ENCODE results near the gene MAPT. TPM values are rescaled to one million over a fixed set of nuclear protein-coding genes. Genes with fewer than 3 reads are reported as not detected.
"Not testable (repeated sequence)": the region's sequence is repeated elsewhere in the genome, so short reads cannot be mapped to it uniquely, and the experiment has no call there.

Gene MAPT
- polyA plus RNA-seq, 3 donors, result 0.04 TPM; not detected in 2

- H3K36me3 ChIP-seq (replicated peaks in 1 of 2; ENCODE audit: control insufficient read depth in 1 of 2, insufficient read depth in 2 of 2, low read length in 2 of 2), result no peaks in the 10 kb centered on the region
- no peaks in the 10 kb centered on the region for H3K79me2 ChIP-seq (ENCODE audit: insufficient read depth, low read length)
- no peak for TF ChIP-seq CTCF (IDR thresholded peaks at IDR 0.05)
- no peaks in the 10 kb centered on the region for H4K20me1 ChIP-seq (ENCODE audit: insufficient read depth, low read length)
- Mint-ChIP-seq H3K4me3 (no peak overlapping the region), H3K4me1 (no peaks in the 10 kb centered on the region), H3K36me3 (no peaks in the 10 kb centered on the region), H3K9me3 (peaks cover 0 to 7% (median 3%) of the 10 kb centered on the region in 7 donors), H3K27me3 (ENCODE audit: low read depth in 3 of 3) (peaks cover 7 to 16% (median 12%) of the 10 kb centered on the region in 3 donors), H3K27ac (no peak overlapping the region)
- no peaks in the 10 kb centered on the region for H3K4me1 ChIP-seq (ENCODE audit: control insufficient read depth in 1 of 2, insufficient read depth in 2 of 2, low read length in 2 of 2)
- H3K4me2 ChIP-seq (replicated peaks; ENCODE audit: extremely low read depth, low read length, poor library complexity, severe bottlenecking), result no peak overlapping the region
- H3K27me3 ChIP-seq (ENCODE audit: control insufficient read depth in 2 of 2, insufficient read depth in 2 of 2, low read length in 2 of 2), result no peaks in the 10 kb centered on the region
- WGBS (ENCODE audit: insufficient coverage), result 48% methylated on average over 8 of the region's 10 CpGs
- no peaks in the 10 kb centered on the region for H3K9me3 ChIP-seq (replicated peaks in 1 of 2; ENCODE audit: control insufficient read depth in 1 of 2, insufficient read depth in 1 of 2, low read length in 2 of 2)
- no peak for DNase-seq
- no peak overlapping the region for H2AFZ ChIP-seq (ENCODE audit: insufficient read depth, low read depth, low read length, poor library complexity, severe bottlenecking)
- no peak overlapping the region for H3K9ac ChIP-seq (ENCODE audit: insufficient read depth, low read length, poor library complexity, severe bottlenecking)
- H3K27ac ChIP-seq (ENCODE audit: low read depth in 1 of 2, low read length in 2 of 2), result no peak overlapping the region
- H3K4me3 ChIP-seq (replicated peaks in 1 of 3; ENCODE audit: low read depth in 2 of 3, low read length in 3 of 3), result no peak overlapping the region
- intact Hi-C loops (cut with micrococcal nuclease), result no loop called here
These were observed 36.2 kb upstream of the MAPT start for GRCh38 chr17:45857977-45858708.

GRCh38 chr17:45861165-45861564 is 33.2 kb upstream of the MAPT start:
- Histone ChIP-seq H3K36me3 (replicated peaks in 1 of 2; ENCODE audit: control insufficient read depth in 1 of 2, insufficient read depth in 2 of 2, low read length in 2 of 2) (no peaks in the 10 kb centered on the region), H3K4me3 (replicated peaks in 1 of 3; ENCODE audit: low read depth in 2 of 3, low read length in 3 of 3) (no peak overlapping the region), H3K4me2 (replicated peaks; ENCODE audit: extremely low read depth, low read length, poor library complexity, severe bottlenecking) (no peak overlapping the region), H4K20me1 (ENCODE audit: insufficient read depth, low read length) (no peaks in the 10 kb centered on the region), H3K9ac (ENCODE audit: insufficient read depth, low read length, poor library complexity, severe bottlenecking) (no peak overlapping the region), H2AFZ (ENCODE audit: insufficient read depth, low read depth, low read length, poor library complexity, severe bottlenecking) (no peak overlapping the region), H3K79me2 (ENCODE audit: insufficient read depth, low read length) (no peaks in the 10 kb centered on the region), H3K27me3 (ENCODE audit: control insufficient read depth in 2 of 2, insufficient read depth in 2 of 2, low read length in 2 of 2) (peaks cover 0 to 7% of the 10 kb centered on the region in 2 donors), H3K27ac (ENCODE audit: low read depth in 1 of 2, low read length in 2 of 2) (no peak overlapping the region), H3K4me1 (ENCODE audit: control insufficient read depth in 1 of 2, insufficient read depth in 2 of 2, low read length in 2 of 2) (no peaks in the 10 kb centered on the region), H3K9me3 (replicated peaks in 1 of 2; ENCODE audit: control insufficient read depth in 1 of 2, insufficient read depth in 1 of 2, low read length in 2 of 2) (no peaks in the 10 kb centered on the region)
- Mint-ChIP-seq H3K27me3 (ENCODE audit: low read depth in 3 of 3) (peaks cover 13 to 18% (median 18%) of the 10 kb centered on the region in 3 donors), H3K4me1 (no peaks in the 10 kb centered on the region), H3K36me3 (no peaks in the 10 kb centered on the region), H3K27ac (no peak overlapping the region), H3K4me3 (no peak overlapping the region), H3K9me3 (peaks cover 0 to 10% (median 3%) of the 10 kb centered on the region in 7 donors)
- 90% methylated on average over 6 of the region's 7 CpGs for WGBS (ENCODE audit: insufficient coverage)
- intact Hi-C loops (cut with micrococcal nuclease), result no loop called here
- DNase-seq, result no peak
- TF ChIP-seq CTCF (IDR thresholded peaks at IDR 0.05), result no peak

- H3K4me3 ChIP-seq (replicated peaks in 1 of 3; ENCODE audit: low read depth in 2 of 3, low read length in 3 of 3); DNase-seq; H4K20me1 ChIP-seq (ENCODE audit: insufficient read depth, low read length); H3K4me1 ChIP-seq (ENCODE audit: control insufficient read depth in 1 of 2, insufficient read depth in 2 of 2, low read length in 2 of 2); H3K36me3 ChIP-seq (replicated peaks in 1 of 2; ENCODE audit: control insufficient read depth in 1 of 2, insufficient read depth in 2 of 2, low read length in 2 of 2); H3K4me3 Mint-ChIP-seq; H3K27ac ChIP-seq (ENCODE audit: low read depth in 1 of 2, low read length in 2 of 2); H3K27me3 ChIP-seq (ENCODE audit: control insufficient read depth in 2 of 2, insufficient read depth in 2 of 2, low read length in 2 of 2); intact Hi-C loops (cut with micrococcal nuclease); H3K27ac Mint-ChIP-seq; H3K9me3 Mint-ChIP-seq; H3K79me2 ChIP-seq (ENCODE audit: insufficient read depth, low read length); H3K9ac ChIP-seq (ENCODE audit: insufficient read depth, low read length, poor library complexity, severe bottlenecking); H3K9me3 ChIP-seq (replicated peaks in 1 of 2; ENCODE audit: control insufficient read depth in 1 of 2, insufficient read depth in 1 of 2, low read length in 2 of 2); H2AFZ ChIP-seq (ENCODE audit: insufficient read depth, low read depth, low read length, poor library complexity, severe bottlenecking); H3K4me2 ChIP-seq (replicated peaks; ENCODE audit: extremely low read depth, low read length, poor library complexity, severe bottlenecking); H3K36me3 Mint-ChIP-seq; H3K4me1 Mint-ChIP-seq: not testable (repeated sequence)
- peaks cover 17 to 18% (median 18%) of the 10 kb centered on the region in 3 donors for H3K27me3 Mint-ChIP-seq (ENCODE audit: low read depth in 3 of 3)
- WGBS (ENCODE audit: insufficient coverage), result 78% methylated on average over 4 of the region's 9 CpGs
These were observed 32.2 kb upstream of the MAPT start for GRCh38 chr17:45862127-45862526.
